COLO668 (cell line): ENCODE data around the gene FLAD1.

Source experiments
- DNase-seq: peaks from one replicate; lab custom pipeline; 2025; ENCODE audit not compliant: unreplicated experiment; lab: John Stamatoyannopoulos, UW

FLAD1 gene

GRCh38 chr1:154988058-154988954 is 5.2 kb downstream of the FLAD1 start:
- no peak for DNase-seq

- DNase-seq = no peak
These were observed 6.2 kb downstream of the FLAD1 start for GRCh38 chr1:154989195-154989860.

- no peak for DNase-seq
These were observed 7.1 kb downstream of the FLAD1 start for GRCh38 chr1:154990276-154990675.

- DNase-seq = peak; percentile 35
These were observed 9.8 kb downstream of the FLAD1 start for GRCh38 chr1:154992721-154993571.

GRCh38 chr1:154993572-154994268 is 10.6 kb downstream of the FLAD1 start, which contains the start of gene LENEP:
Gene LENEP (plus strand): TSS chr1:154993586. CDS start chr1:154993608, 22 bp downstream.
- no peak for DNase-seq

GRCh38 chr1:154994269-154994587 is 11.1 kb downstream of the FLAD1 start:
- DNase-seq = no peak

- DNase-seq = no peak
These were observed 11.4 kb downstream of the FLAD1 start for GRCh38 chr1:154994591-154994990.

GRCh38 chr1:154995301-154995983 is 12.3 kb downstream of the FLAD1 start:
- peak; percentile 20 for DNase-seq

GRCh38 chr1:154996966-154997701 is 14.0 kb downstream of the FLAD1 start:
- DNase-seq = no peak

- peak; percentile 19 for DNase-seq
These were observed 15.1 kb downstream of the FLAD1 start for GRCh38 chr1:154998201-154998780.

GRCh38 chr1:154998818-154999570 is 15.8 kb downstream of the FLAD1 start:
- peak; percentile 77 for DNase-seq

- DNase-seq = peak; percentile 83
These were observed 16.6 kb downstream of the FLAD1 start for GRCh38 chr1:154999571-155000410.

- DNase-seq = no peak
These were observed 17.2 kb downstream of the FLAD1 start for GRCh38 chr1:155000411-155000725.

GRCh38 chr1:155000726-155001424 is 17.7 kb downstream of the FLAD1 start:
- DNase-seq = peak; percentile 98

- DNase-seq = no peak
These were observed 18.2 kb downstream of the FLAD1 start for GRCh38 chr1:155001425-155001674.

- peak; percentile 100 for DNase-seq
These were observed 18.7 kb downstream of the FLAD1 start for GRCh38 chr1:155001675-155002463.
